ENCODE data around the gene RSPH10B2.
"Not testable (repeated sequence)": the region's sequence is repeated elsewhere in the genome, so short reads cannot be mapped to it uniquely, and the experiment has no call there.

Gene RSPH10B2
- total RNA-seq = 0.17 to 0.30 reads per million in 2 experiments

DNA sequence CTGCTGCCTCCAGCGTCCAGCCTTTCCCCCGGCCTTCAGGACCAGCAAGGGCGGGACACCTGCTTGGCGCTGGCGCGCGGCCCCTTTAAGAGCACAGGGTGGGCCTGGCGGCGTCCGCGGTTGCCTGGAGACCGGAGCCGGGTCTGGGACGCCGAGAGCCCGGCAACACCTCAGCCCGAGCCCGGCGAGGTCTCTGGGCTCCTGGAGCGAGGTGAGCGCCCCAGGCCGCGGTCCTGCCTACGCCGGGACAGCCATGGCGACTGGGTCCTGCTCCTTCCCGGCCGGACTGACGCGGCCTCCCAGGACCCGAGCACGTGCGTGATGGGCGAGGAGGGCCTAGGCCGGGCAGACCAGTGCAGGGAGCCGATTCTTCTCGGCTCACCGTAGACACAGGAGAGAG, at the start of gene RSPH10B2:
Gene RSPH10B2 (plus strand): TSS at position 140 of the 400 bp plus-strand sequence. CDS start 3,575 bp downstream, outside the sequence.
- not testable (repeated sequence) for DNase-seq (ENCODE audit: low read depth)

- peak; percentile 4 for DNase-seq (ENCODE audit: low read depth)
Observed at GRCh38 chr7:6705959-6706665, 47.8 kb upstream of the RSPH10B2 start.

- peak; percentile 90 for DNase-seq (ENCODE audit: low read depth)
Observed at GRCh38 chr7:6706666-6707407, 47.1 kb upstream of the RSPH10B2 start, which contains the start of gene ZNF12. TSS of gene ZNF12 (minus strand) at chr7:6706947. CDS start at chr7:6705173, 1,774 bp downstream.

GRCh38 chr7:6708304-6708703, 45.6 kb upstream of the RSPH10B2 start:
- DNase-seq (ENCODE audit: low read depth) = no peak

DNA sequence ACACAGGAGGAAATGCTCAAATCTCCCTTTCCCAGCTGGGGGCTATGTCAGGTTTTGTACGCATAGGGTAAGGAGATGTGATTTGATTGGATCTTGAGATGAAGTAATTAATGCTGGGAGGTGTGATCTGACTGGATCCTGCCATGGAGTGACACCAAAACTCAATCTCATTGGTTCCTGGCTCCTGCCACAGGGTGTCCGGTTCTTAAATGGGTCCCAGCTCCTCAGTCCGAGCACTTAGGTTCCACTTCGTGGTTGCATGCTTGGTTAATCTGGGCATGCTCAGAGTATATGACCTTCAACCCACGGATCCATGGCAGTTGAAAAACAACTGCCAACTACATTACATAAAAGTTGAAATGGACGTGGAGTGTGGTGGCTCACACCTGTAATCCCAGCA, 44.1 kb upstream of the RSPH10B2 start:
- DNase-seq (ENCODE audit: low read depth) = no peak

- no peak for DNase-seq (ENCODE audit: low read depth)
Observed at GRCh38 chr7:6714360-6714759, 39.5 kb upstream of the RSPH10B2 start.

DNA sequence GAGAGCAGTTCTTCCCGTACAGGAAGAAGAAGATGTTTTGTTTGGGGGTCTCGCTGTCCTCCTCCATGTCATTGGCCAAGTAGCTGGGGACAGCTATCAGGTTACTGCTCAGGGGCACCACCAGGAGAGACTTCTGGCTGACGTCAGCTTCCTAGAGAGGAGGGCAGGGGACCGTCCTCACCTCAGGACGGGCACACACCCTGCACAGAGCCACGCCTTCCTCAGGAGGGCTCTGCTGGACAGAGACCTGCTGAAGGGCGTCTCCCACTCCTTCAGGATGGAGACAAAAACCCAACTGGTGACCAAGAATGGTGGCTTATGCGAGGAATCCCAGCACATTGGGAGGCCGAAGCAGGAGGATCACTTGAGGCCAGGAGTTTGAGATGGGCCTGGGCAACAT, 38.0 kb upstream of the RSPH10B2 start:
- DNase-seq (ENCODE audit: low read depth) = not testable (repeated sequence)

GRCh38 chr7:6718124-6718523, 35.8 kb upstream of the RSPH10B2 start:
- no peak for DNase-seq (ENCODE audit: low read depth)

GRCh38 chr7:6724351-6724750, 29.6 kb upstream of the RSPH10B2 start:
- not testable (repeated sequence) for DNase-seq (ENCODE audit: low read depth)

DNA sequence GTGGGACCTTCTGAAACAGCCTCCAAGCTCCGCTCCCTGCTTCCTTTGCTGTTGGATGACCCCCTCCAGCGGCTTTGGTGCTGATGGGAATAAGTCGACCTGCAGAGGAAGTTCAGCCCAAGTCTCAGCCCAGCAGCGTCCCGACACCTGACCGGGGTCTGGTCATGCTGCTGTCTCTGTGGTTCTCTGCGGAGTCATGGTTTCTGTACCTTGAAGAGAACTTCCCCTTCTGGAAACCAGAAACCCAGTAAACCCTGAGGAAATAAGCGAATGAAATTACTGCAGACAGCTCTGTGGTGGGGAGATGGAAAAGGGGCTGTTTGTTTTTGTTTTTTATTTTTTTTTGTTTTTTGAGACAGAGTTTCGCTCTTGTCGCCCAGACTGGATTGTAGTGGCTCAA, 28.9 kb upstream of the RSPH10B2 start:
- DNase-seq (ENCODE audit: low read depth) = no peak

DNA sequence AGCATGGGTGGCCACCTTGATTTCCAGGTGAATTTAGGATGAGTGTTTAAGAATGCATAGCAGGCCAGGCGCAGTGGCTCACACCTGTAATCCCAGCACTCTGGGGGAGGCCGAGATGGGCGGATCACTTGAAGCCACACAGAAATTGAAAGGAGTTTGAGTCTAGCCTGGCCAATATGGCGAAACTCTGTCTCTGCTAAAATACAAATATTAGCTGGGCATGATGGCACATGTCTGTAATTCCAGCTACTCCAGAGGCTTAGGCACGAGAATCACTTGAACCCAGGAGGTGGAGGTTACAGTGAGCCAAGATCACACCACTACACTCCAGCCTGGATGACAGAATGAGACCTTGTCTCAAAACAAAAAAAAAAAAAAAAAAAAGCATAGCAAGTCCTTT, 27.6 kb upstream of the RSPH10B2 start:
- DNase-seq (ENCODE audit: low read depth) = not testable (repeated sequence)

DNA sequence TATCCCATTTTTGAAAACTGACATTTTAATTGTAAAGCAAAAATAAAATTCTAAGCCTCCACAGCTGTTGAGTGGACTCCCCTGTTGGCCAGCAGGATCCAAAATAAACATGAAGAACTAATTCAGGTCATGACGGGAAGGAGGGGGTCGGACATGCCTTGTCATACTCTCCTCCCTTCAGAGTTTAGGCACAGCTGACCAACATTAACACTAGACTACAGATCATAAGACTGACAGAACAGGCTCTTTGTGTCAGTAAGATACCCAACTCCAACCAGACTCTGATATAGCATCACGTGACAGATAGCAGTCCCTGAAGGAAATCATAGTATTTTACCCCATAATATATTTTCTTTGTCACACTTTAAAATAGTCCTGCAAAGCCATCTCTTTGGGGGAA, 26.2 kb upstream of the RSPH10B2 start:
- no peak for DNase-seq (ENCODE audit: low read depth)

DNA sequence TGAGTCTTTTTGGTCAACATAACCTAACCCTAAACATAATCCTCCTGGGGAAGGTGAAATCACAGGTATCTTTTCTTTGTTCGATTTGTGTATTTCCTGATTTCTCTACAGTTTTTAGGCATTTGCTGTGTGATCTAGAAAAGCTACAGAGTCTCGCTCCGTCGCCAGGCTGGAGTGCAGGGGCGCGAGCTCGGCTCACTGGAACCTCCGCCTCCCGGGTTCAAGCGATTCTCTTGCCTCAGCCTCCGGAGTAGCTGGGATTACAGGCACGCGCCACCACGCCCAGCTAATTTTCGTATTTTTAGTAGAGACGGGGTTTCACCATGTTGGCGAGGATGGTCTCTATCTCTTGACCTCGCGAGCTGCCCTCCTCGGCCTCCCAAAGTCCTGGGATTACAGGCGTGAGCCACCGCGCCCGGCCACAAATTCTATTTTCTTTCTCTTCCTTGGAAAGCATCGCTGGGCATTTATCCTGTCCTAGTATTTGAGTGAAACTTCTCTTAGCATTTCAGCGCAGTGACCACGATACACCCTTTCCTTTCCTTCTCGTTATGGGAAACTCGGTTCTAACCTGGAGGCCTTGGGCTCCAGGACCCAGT, 24.9 kb upstream of the RSPH10B2 start:
- DNase-seq (ENCODE audit: low read depth) = not testable (repeated sequence)

- DNase-seq (ENCODE audit: low read depth) = peak; percentile 61
Observed at GRCh38 chr7:6729492-6730342, 24.2 kb upstream of the RSPH10B2 start.

- DNase-seq (ENCODE audit: low read depth) = no peak
Observed at GRCh38 chr7:6730343-6730633, 23.6 kb upstream of the RSPH10B2 start.

GRCh38 chr7:6738415-6738814, 15.5 kb upstream of the RSPH10B2 start:
- DNase-seq (ENCODE audit: low read depth) = not testable (repeated sequence)

DNA sequence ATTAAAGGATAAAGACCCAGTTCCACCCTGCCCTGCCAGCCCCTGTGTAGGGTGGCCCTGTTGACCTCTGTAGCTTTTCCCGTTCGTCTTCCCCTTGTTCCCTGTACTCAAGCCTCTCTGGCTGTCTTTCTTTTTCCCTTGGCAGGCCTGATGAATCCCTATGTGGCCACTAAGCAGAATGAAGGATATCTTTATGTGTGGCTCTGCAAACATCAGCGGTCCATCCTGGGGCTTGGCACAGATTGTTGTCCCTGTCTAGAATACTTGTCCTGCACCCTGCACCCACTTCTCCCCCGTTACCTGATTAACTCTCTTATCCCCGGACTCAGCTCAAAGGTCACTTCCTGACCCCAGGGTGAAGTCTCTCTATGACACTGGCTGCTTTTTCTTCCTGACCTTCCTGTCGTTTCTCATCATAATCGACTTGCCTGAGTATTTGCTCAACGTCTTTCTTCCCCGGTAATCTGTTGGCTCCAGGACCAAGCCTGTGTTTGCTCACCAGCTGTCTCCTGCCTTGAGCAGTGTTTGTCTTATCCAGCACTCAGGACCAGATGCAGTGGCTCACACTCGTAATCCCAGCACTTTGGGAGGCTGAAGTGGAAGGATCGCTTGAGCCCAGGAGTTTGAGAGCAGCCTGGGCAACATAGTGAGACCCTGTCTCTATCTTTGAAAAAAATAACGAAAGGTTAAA, 9.3 kb upstream of the RSPH10B2 start:
- not testable (repeated sequence) for DNase-seq (ENCODE audit: low read depth)

- not testable (repeated sequence) for DNase-seq (ENCODE audit: low read depth)
Observed at GRCh38 chr7:6749335-6749734, 4.6 kb upstream of the RSPH10B2 start.

DNA sequence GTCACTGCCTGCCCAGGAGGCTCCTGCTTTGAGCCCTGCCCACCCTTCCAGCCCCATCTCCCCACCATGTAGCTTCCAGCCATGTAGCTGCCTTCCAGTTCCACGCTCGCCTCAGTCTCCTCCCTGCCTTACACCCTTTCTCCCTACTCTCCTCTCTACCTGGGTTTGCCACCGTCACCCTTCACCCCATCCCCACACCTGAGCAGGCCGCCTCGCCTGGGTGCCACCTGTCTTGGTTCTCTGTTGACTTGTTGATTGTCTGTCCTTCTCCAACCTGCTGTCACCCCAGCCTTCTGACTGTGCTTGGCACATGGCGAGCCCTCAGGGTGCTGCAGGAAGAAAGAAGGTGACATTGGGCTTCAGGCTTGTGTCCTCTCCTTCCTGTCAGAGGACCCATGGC, 3.7 kb upstream of the RSPH10B2 start:
- not testable (repeated sequence) for DNase-seq (ENCODE audit: low read depth)

DNA sequence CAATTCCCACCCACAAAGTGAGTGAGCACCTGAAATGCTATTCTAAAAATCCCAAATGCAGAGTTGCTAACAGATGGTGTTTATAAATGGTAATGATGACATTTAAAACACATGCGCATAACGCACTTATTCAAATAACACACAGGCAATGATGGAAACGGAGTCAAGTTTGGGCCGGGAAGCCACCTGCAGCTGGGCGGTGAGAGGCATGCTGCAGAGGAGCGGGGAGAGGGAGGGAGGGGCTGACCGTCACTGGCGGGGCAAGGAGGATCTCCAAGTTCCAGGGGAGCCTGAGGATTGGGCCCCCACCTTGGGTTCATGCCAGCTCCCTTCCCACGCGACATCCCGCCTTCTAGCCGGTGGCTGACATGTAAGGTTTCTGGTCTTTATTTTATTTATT, 7.3 kb downstream of the RSPH10B2 start:
- DNase-seq (ENCODE audit: low read depth) = not testable (repeated sequence)

DNA sequence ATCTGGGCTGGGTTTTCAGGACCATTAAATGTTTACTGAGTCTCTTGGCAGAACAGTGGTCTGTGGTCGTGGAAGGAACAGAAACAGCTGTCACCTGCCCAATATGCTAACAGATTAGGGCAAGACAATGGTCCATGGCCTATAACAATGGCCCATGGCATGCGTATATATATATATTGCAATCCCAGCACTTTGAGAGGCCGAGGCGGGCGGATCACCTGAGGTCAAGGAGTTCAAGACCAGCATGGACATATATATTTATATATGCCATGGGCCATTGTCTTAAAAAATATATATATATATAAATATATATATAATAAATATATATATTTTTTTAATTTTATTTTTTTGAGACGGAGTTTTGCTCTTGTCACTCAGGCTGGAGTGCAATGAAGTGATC, 27.7 kb downstream of the RSPH10B2 start:
- DNase-seq (ENCODE audit: low read depth) = not testable (repeated sequence)
